ENCODE data around the gene CCNL2. TPM values are rescaled to one million over a fixed set of nuclear protein-coding genes. Genes with fewer than 3 reads are reported as not detected.

The CCNL2 gene
- total RNA-seq, 1 donor from 2014 or later, result 386 TPM

- Mint-ChIP-seq H3K9me3 (ENCODE audit: low read depth) (no peaks in the 10 kb centered on the region), H3K27me3 (no peaks in the 10 kb centered on the region), H3K4me1 (ENCODE audit: low read depth) (peaks cover 3% of the 10 kb centered on the region), H3K4me3 (ENCODE audit: low read depth) (peak overlapping the region; percentile 87), H3K27ac (peak overlapping the region; percentile 96), H3K36me3 (ENCODE audit: insufficient read depth) (peaks cover 3% of the 10 kb centered on the region)
- TF ChIP-seq CTCF (IDR thresholded peaks at IDR 0.05; ENCODE audit: unreplicated experiment), result no peak
- DNase-seq (ENCODE audit: low spot score, unreplicated experiment), result no peak
Observed at GRCh38 chr1:1374589-1374928, 24.6 kb downstream of the CCNL2 start.

GRCh38 chr1:1373815-1374588 is 25.1 kb downstream of the CCNL2 start:
- H3K4me3 Mint-ChIP-seq (ENCODE audit: low read depth), result peak overlapping the region; percentile 87
- no peaks in the 10 kb centered on the region for H3K27me3 Mint-ChIP-seq
- no peak for TF ChIP-seq CTCF (IDR thresholded peaks at IDR 0.05; ENCODE audit: unreplicated experiment)
- H3K27ac Mint-ChIP-seq, result no peak overlapping the region
- peaks cover 3% of the 10 kb centered on the region for H3K4me1 Mint-ChIP-seq (ENCODE audit: low read depth)
- peaks cover 3% of the 10 kb centered on the region for H3K36me3 Mint-ChIP-seq (ENCODE audit: insufficient read depth)
- no peak for DNase-seq (ENCODE audit: low spot score, unreplicated experiment)
- no peaks in the 10 kb centered on the region for H3K9me3 Mint-ChIP-seq (ENCODE audit: low read depth)

GRCh38 chr1:1373051-1373814 is 25.9 kb downstream of the CCNL2 start:
- peaks cover 3% of the 10 kb centered on the region for H3K36me3 Mint-ChIP-seq (ENCODE audit: insufficient read depth)
- H3K27ac Mint-ChIP-seq, result no peak overlapping the region
- H3K27me3 Mint-ChIP-seq, result no peaks in the 10 kb centered on the region
- peak overlapping the region; percentile 87 for H3K4me3 Mint-ChIP-seq (ENCODE audit: low read depth)
- H3K4me1 Mint-ChIP-seq (ENCODE audit: low read depth), result peaks cover 3% of the 10 kb centered on the region
- no peaks in the 10 kb centered on the region for H3K9me3 Mint-ChIP-seq (ENCODE audit: low read depth)
- DNase-seq (ENCODE audit: low spot score, unreplicated experiment), result no peak
- no peak for TF ChIP-seq CTCF (IDR thresholded peaks at IDR 0.05; ENCODE audit: unreplicated experiment)

- DNase-seq (ENCODE audit: low spot score, unreplicated experiment), result peak; percentile 80
- no peaks in the 10 kb centered on the region for H3K27me3 Mint-ChIP-seq
- H3K27ac Mint-ChIP-seq, result no peak overlapping the region
- H3K9me3 Mint-ChIP-seq (ENCODE audit: low read depth), result no peaks in the 10 kb centered on the region
- H3K36me3 Mint-ChIP-seq (ENCODE audit: insufficient read depth), result peaks cover 3% of the 10 kb centered on the region
- TF ChIP-seq CTCF (IDR thresholded peaks at IDR 0.05; ENCODE audit: unreplicated experiment), result peak; percentile 89
- H3K4me1 Mint-ChIP-seq (ENCODE audit: low read depth), result peaks cover 3% of the 10 kb centered on the region
- peak overlapping the region; percentile 52 for H3K4me3 Mint-ChIP-seq (ENCODE audit: low read depth)
Observed at GRCh38 chr1:1371746-1372711, 27.1 kb downstream of the CCNL2 start.

GRCh38 chr1:1371364-1371745 is 27.8 kb downstream of the CCNL2 start:
- peaks cover 3% of the 10 kb centered on the region for H3K4me1 Mint-ChIP-seq (ENCODE audit: low read depth)
- no peak for TF ChIP-seq CTCF (IDR thresholded peaks at IDR 0.05; ENCODE audit: unreplicated experiment)
- H3K9me3 Mint-ChIP-seq (ENCODE audit: low read depth), result no peaks in the 10 kb centered on the region
- DNase-seq (ENCODE audit: low spot score, unreplicated experiment), result no peak
- H3K4me3 Mint-ChIP-seq (ENCODE audit: low read depth), result no peak overlapping the region
- H3K27ac Mint-ChIP-seq, result no peak overlapping the region
- H3K27me3 Mint-ChIP-seq, result no peaks in the 10 kb centered on the region
- peaks cover 3% of the 10 kb centered on the region for H3K36me3 Mint-ChIP-seq (ENCODE audit: insufficient read depth)

Measured in progenitor cell of endocrine pancreas (in vitro differentiated cells).